GM18520 (cell line): ENCODE results near the gene SNORC.

ENCODE experiments used
- ATAC-seq: cut with Tn5 transposase; IDR thresholded peaks from one replicate; pipeline ENCODE4 v1.9.1; 2021; ENCODE audit not compliant: unreplicated experiment

Gene SNORC

GRCh38 chr2:232869138-232870017, 686 bp upstream of the SNORC start:
- ATAC-seq = no peak

GRCh38 chr2:232870766-232871371, 805 bp downstream of the SNORC start:
- no peak for ATAC-seq

GRCh38 chr2:232871418-232871834, 1.4 kb downstream of the SNORC start:
- ATAC-seq = no peak

- ATAC-seq = no peak
These were observed 2.0 kb downstream of the SNORC start for GRCh38 chr2:232871835-232872736.

GRCh38 chr2:232872826-232873225, 2.8 kb downstream of the SNORC start:
- no peak for ATAC-seq

- no peak for ATAC-seq
These were observed 3.3 kb downstream of the SNORC start for GRCh38 chr2:232873292-232873908.

GRCh38 chr2:232873909-232874641, 4.0 kb downstream of the SNORC start:
- ATAC-seq = no peak

- ATAC-seq = no peak
These were observed 4.7 kb downstream of the SNORC start for GRCh38 chr2:232874677-232875223.

GRCh38 chr2:232875256-232876121, 5.4 kb downstream of the SNORC start:
- ATAC-seq = no peak

- no peak for ATAC-seq
These were observed 6.3 kb downstream of the SNORC start for GRCh38 chr2:232876161-232876977.

GRCh38 chr2:232876978-232877441, 6.9 kb downstream of the SNORC start:
- no peak for ATAC-seq

- ATAC-seq = no peak
These were observed 8.0 kb downstream of the SNORC start for GRCh38 chr2:232877940-232878511.

- ATAC-seq = no peak
These were observed 9.0 kb downstream of the SNORC start for GRCh38 chr2:232878855-232879617.

- no peak for ATAC-seq
These were observed 9.8 kb downstream of the SNORC start for GRCh38 chr2:232879618-232880494.

GRCh38 chr2:232880764-232881351, 10.8 kb downstream of the SNORC start:
- no peak for ATAC-seq

GRCh38 chr2:232882085-232882484, 12.0 kb downstream of the SNORC start:
- no peak for ATAC-seq
